HG03060 (cell line): ENCODE results near the gene INVS.
"Not testable (repeated sequence)": the region's sequence is repeated elsewhere in the genome, so short reads cannot be mapped to it uniquely, and the experiment has no call there.

ENCODE experiments used
- ATAC-seq: cut with Tn5 transposase; IDR thresholded peaks from one replicate; pipeline ENCODE4 v1.9.1; 2021; ENCODE audit warnings: low read depth, moderate number of reproducible peaks; ENCODE audit not compliant: unreplicated experiment

Gene INVS

GRCh38 chr9:100303747-100304146 lies 204.7 kb downstream of the INVS start:
- no peak for ATAC-seq

GRCh38 chr9:100306283-100306682 lies 207.2 kb downstream of the INVS start:
- no peak for ATAC-seq

- ATAC-seq = no peak
These were observed 208.0 kb downstream of the INVS start for GRCh38 chr9:100307080-100307479.

GRCh38 chr9:100308965-100309564 lies 210.0 kb downstream of the INVS start:
- ATAC-seq = no peak

DNA sequence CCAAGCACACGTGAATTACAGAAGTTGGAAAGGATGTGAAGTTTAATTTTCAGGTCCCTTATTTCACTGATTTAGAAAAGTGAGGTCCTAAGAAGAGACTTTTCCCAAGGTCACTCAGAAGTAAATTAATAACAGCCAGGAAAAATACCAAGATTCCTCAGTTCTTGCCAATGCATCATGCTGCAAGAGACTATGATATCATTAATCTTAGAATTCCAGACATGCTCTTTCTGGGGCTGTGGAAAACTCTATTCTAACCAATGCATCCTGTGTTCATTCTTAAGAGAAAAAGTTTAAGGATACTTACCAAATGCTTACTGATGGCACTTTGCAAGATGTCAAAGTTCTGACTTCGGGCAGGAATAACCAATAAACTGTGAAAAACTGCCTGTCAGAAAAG lies 210.9 kb downstream of the INVS start:
- ATAC-seq = no peak

DNA sequence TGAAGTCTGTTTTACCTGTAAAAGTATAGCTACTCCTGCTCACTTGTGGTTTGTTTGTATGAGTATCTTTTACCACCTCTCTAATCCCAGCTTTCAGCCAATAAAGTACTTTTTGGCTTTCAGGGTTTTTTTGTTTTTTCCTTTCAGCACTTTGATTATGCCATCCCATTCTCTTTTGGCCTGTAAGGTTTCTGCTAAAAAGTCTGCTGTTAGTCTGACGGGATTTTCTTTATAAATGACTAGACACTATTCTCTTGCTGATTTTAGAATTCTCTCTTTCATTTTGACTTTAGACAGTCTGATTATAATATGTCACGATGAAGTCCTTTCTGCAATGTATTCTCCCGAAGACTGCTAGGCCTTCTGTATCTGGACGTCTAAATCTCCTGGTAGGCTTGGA lies 216.5 kb downstream of the INVS start:
- ATAC-seq = no peak

GRCh38 chr9:100317706-100318105 lies 218.7 kb downstream of the INVS start:
- no peak for ATAC-seq

GRCh38 chr9:100322954-100323536 lies 224.0 kb downstream of the INVS start:
- ATAC-seq = no peak

- ATAC-seq = no peak
These were observed 225.7 kb downstream of the INVS start for GRCh38 chr9:100324594-100325200.

DNA sequence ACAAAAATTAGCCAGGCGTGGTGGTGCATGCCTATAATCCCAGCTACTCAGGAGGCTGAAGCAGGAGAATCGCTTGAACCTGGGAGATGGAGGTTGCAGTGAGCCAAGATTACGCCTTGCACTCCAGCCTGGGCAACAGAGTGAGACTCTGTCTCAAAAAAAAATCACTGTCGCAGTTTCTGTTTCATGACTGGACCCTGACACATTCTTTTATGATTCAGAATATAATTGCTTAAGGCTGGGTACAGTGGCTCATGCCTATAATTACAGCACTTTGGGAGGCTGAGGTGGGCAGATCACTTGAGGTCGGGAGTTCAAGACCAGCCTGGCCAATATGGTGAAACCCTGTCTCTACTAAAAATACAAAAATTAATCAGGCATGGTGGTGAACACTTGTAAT lies 239.7 kb downstream of the INVS start:
- ATAC-seq = not testable (repeated sequence)

DNA sequence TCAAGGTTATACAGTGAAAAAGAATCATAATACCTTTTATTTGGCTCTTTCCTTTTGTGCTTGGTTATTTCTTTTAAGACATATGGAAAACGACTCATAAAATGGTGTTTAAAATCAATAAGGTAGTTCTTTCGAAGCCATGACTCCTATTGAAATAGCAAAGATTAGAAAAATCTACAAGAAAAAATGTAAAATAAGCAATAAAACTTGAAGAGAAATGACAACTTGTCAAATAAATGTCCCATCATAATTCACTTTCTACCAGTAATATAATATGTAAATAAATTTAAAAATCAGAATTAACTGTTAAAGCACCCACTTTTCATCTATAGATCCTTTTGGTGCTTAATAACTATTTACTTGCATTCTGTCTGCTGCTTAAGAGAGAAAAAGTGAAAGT lies 241.2 kb downstream of the INVS start:
- ATAC-seq = no peak

DNA sequence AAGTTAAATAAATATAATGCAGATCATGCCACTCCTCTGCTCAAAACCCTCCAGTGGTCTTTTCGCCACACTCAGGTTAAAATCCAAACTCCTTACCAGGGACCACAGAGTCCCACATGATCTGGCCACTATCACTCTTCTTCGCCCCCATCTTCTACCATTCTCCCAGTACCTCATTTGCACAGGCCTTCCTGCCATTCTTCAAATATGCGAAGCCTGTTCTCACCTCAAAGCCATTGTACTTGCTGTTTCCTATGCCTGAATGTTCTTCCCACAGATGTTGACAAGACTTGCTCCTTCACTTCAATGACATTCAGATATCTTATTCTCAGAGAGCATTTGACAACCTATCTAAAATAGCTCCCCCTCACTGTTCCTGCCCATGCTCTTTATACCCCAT lies 242.8 kb downstream of the INVS start:
- no peak for ATAC-seq

DNA sequence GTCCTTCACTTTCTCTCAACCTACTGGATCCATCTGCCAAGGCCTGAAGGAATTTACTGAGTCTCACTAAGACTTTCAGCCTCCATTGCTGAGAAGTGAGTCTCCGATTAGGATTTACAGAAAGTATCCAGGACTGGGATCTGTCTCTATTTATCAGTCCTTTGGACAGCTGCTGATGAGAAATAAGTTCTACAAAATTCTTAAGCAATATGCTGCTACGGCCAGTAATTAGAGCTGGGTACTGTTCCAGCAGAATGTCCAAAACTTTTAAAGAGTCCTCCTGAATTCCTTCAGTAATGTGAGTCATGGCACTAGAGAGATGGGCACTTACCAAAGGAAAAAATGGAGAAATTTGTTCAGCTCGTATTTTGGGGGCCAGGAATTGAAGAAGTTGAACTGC lies 247.8 kb downstream of the INVS start:
- no peak for ATAC-seq

DNA sequence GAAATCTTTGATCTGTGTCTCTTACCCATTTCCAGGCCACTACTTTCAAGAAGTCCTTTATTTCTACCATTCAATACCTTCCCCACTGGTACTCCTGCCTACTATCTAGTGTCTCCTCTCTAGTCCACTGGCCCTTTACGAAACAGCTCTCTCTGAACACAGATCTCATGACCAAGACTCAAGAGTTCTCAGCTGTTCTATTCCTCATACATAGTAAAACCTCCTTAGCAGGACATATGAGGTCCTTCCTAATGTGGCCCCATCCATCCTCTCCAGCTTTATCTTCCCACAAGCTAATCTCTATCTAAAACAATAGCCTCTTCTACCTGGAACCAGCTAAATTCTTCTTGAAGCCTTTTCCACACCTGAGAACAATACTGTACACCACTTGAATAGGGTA lies 251.1 kb downstream of the INVS start:
- no peak for ATAC-seq
